HepG2 (cell line): Measurements from ENCODE around the gene AGRN. TPM values are rescaled to one million over a fixed set of nuclear protein-coding genes. Genes with fewer than 3 reads are reported as not detected.

Source experiments
- SMARCE1 ChIP-seq: fragments of 450-650 bp; IDR thresholded peaks from 2 replicates; pipeline ENCODE4 v1.6.1; 2017; ENCODE audit warnings: borderline replicate concordance
- TGIF2 ChIP-seq: IDR thresholded peaks from 2 replicates; pipeline ENCODE4 v1.6.1; 2016; ENCODE audit warnings: control low read depth, missing compliant biosample characterization
- ZNF782 ChIP-seq: sonication (generic); formaldehyde crosslinking; IDR thresholded peaks from 2 replicates; pipeline ENCODE4 v1.4.0; 2020; ENCODE audit warnings: missing genetic modification reagents, mild to moderate bottlenecking, borderline replicate concordance
- polyA plus RNA-seq, 8 experiments: library from polyadenylated mRNA; depleted of rRNA in 3 of 8; stranded (reverse) in 7 of 8; unstranded in 1 of 8; fragments of >200 nt; fragmentation: Illumina TruSeq in 4 of 8; extraction: Trizol in 4 of 8; gene quantifications; 2 replicates each; pipeline versions ENCODE4 v1.2.1 to v1.2.3, GENCODE V29; 2011 to 2016; ENCODE audit warnings: low read depth in 4 of 8, missing spikeins in 1 of 8, mixed read lengths in 1 of 8; ENCODE audit not compliant: insufficient read depth in 1 of 8
- total RNA-seq, 5 experiments: library from RNA; depleted of rRNA; stranded (reverse); fragments of >200 nt; fragmentation: Illumina TruSeq; extraction: Trizol; gene quantifications; 2 replicates each; pipeline ENCODE4 v1.2.3, GENCODE V29; 2016; ENCODE audit warnings: low read depth in 1 of 5
- TF ChIP-seq, protein P1 (sequence below), 2 experiments: fragments of 450-650 bp in 1 of 2; sonication (generic) in 1 of 2; formaldehyde crosslinking in 1 of 2; IDR thresholded peaks; 2 replicates each; pipeline versions ENCODE4 v1.6.1 to v1.8.0; 2016 to 2022; ENCODE audit warnings: antibody characterized with exemption in 1 of 2, mild to moderate bottlenecking in 1 of 2, missing genetic modification reagents in 1 of 2
- TF ChIP-seq, protein P2 (sequence below): sonication (generic); formaldehyde crosslinking; IDR thresholded peaks from 2 replicates; pipeline ENCODE4 v1.5.0; 2020; ENCODE audit warnings: mild to moderate bottlenecking, missing genetic modification reagents, borderline replicate concordance
- TF ChIP-seq, protein P3 (sequence below): sonication (generic); formaldehyde crosslinking; IDR thresholded peaks from 2 replicates; pipeline ENCODE4 v1.4.0; 2020; ENCODE audit warnings: mild to moderate bottlenecking, missing genetic modification reagents
- TF ChIP-seq, protein P4 (sequence below): sonication (generic); formaldehyde crosslinking; IDR thresholded peaks from 2 replicates; pipeline ENCODE4 v1.4.0; 2020; ENCODE audit warnings: low read depth, missing genetic modification reagents

AGRN gene
- total and polyA plus RNA-seq, 2 of the 13 experiments (the other 11 are each of a cell fraction or from before 2014, with no cell fraction given): 29.8 to 65.2 TPM

DNA sequence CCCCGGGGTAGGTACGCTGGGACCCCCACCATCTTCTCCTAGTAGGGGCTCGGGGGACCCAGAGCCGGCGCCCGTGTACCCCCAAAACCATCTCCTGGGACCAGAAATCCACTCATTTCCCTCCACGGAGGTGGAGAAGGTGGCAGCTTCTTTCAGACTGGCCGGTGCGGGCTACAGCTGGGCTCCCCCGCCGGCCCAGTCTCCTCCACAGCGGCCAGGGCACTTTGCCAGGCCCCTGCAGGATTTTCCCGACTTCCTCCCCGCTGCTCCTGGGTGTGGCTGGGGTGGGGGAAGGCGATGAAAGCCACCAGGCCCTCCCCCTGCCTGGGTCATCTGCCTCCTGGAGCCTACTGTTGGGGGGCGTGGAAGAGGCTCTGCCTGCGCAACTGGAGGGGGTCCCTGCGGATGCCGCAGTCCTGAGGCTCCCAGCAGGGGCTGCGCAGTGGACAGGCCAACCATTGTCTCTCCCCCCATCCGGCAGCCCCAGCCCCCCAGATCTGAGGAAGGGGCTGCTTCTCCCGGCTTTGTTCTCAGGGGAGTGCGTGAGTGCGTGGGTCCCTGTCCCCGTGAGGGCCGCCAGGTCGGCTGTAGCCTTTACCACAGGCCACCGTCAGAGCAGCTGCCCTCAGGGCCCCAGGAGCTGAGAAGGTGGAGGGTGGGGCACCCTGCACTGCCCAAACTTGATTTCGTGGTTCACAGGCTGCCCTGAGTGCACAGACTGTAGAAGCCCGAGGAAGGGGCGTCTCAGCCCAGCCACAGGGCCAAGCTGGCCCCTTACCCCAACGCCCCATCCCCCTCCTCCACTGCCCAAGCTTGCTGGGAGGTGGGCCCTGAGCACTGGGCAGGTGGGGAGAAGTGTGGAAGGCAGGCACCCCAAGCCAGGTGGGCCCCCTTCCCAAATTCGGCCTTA lies 1.3 kb downstream of the AGRN start (continued):
- TF ChIP-seq, protein P1, sequence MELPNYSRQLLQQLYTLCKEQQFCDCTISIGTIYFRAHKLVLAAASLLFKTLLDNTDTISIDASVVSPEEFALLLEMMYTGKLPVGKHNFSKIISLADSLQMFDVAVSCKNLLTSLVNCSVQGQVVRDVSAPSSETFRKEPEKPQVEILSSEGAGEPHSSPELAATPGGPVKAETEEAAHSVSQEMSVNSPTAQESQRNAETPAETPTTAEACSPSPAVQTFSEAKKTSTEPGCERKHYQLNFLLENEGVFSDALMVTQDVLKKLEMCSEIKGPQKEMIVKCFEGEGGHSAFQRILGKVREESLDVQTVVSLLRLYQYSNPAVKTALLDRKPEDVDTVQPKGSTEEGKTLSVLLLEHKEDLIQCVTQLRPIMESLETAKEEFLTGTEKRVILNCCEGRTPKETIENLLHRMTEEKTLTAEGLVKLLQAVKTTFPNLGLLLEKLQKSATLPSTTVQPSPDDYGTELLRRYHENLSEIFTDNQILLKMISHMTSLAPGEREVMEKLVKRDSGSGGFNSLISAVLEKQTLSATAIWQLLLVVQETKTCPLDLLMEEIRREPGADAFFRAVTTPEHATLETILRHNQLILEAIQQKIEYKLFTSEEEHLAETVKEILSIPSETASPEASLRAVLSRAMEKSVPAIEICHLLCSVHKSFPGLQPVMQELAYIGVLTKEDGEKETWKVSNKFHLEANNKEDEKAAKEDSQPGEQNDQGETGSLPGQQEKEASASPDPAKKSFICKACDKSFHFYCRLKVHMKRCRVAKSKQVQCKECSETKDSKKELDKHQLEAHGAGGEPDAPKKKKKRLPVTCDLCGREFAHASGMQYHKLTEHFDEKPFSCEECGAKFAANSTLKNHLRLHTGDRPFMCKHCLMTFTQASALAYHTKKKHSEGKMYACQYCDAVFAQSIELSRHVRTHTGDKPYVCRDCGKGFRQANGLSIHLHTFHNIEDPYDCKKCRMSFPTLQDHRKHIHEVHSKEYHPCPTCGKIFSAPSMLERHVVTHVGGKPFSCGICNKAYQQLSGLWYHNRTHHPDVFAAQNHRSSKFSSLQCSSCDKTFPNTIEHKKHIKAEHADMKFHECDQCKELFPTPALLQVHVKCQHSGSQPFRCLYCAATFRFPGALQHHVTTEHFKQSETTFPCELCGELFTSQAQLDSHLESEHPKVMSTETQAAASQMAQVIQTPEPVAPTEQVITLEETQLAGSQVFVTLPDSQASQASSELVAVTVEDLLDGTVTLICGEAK (IDR thresholded peaks at IDR 0.05): no peak
- TF ChIP-seq, protein P1 (CRISPR knock-in tag; IDR thresholded peaks at IDR 0.05): no peak
- TF ChIP-seq, protein P2, sequence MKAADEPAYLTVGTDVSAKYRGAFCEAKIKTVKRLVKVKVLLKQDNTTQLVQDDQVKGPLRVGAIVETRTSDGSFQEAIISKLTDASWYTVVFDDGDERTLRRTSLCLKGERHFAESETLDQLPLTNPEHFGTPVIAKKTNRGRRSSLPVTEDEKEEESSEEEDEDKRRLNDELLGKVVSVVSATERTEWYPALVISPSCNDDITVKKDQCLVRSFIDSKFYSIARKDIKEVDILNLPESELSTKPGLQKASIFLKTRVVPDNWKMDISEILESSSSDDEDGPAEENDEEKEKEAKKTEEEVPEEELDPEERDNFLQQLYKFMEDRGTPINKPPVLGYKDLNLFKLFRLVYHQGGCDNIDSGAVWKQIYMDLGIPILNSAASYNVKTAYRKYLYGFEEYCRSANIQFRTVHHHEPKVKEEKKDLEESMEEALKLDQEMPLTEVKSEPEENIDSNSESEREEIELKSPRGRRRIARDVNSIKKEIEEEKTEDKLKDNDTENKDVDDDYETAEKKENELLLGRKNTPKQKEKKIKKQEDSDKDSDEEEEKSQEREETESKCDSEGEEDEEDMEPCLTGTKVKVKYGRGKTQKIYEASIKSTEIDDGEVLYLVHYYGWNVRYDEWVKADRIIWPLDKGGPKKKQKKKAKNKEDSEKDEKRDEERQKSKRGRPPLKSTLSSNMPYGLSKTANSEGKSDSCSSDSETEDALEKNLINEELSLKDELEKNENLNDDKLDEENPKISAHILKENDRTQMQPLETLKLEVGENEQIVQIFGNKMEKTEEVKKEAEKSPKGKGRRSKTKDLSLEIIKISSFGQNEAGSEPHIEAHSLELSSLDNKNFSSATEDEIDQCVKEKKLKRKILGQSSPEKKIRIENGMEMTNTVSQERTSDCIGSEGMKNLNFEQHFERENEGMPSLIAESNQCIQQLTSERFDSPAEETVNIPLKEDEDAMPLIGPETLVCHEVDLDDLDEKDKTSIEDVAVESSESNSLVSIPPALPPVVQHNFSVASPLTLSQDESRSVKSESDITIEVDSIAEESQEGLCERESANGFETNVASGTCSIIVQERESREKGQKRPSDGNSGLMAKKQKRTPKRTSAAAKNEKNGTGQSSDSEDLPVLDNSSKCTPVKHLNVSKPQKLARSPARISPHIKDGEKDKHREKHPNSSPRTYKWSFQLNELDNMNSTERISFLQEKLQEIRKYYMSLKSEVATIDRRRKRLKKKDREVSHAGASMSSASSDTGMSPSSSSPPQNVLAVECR (CRISPR knock-in tag): no peak
- TF ChIP-seq, protein P3, sequence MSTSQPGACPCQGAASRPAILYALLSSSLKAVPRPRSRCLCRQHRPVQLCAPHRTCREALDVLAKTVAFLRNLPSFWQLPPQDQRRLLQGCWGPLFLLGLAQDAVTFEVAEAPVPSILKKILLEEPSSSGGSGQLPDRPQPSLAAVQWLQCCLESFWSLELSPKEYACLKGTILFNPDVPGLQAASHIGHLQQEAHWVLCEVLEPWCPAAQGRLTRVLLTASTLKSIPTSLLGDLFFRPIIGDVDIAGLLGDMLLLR (CRISPR knock-in tag): no peak
- TF ChIP-seq SMARCE1 (no peak), TGIF2 (CRISPR knock-in tag) (no peak), ZNF782 (CRISPR knock-in tag) (no peak)
- TF ChIP-seq, protein P4, sequence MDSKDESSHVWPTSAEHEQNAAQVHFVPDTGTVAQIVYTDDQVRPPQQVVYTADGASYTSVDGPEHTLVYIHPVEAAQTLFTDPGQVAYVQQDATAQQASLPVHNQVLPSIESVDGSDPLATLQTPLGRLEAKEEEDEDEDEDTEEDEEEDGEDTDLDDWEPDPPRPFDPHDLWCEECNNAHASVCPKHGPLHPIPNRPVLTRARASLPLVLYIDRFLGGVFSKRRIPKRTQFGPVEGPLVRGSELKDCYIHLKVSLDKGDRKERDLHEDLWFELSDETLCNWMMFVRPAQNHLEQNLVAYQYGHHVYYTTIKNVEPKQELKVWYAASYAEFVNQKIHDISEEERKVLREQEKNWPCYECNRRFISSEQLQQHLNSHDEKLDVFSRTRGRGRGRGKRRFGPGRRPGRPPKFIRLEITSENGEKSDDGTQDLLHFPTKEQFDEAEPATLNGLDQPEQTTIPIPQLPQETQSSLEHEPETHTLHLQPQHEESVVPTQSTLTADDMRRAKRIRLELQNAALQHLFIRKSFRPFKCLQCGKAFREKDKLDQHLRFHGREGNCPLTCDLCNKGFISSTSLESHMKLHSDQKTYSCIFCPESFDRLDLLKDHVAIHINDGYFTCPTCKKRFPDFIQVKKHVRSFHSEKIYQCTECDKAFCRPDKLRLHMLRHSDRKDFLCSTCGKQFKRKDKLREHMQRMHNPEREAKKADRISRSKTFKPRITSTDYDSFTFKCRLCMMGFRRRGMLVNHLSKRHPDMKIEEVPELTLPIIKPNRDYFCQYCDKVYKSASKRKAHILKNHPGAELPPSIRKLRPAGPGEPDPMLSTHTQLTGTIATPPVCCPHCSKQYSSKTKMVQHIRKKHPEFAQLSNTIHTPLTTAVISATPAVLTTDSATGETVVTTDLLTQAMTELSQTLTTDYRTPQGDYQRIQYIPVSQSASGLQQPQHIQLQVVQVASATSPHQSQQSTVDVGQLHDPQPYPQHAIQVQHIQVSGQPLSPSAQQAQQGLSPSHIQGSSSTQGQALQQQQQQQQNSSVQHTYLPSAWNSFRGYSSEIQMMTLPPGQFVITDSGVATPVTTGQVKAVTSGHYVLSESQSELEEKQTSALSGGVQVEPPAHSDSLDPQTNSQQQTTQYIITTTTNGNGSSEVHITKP (CRISPR knock-in tag): no peak
